ENCODE data around the gene DPYSL3.

DNA sequence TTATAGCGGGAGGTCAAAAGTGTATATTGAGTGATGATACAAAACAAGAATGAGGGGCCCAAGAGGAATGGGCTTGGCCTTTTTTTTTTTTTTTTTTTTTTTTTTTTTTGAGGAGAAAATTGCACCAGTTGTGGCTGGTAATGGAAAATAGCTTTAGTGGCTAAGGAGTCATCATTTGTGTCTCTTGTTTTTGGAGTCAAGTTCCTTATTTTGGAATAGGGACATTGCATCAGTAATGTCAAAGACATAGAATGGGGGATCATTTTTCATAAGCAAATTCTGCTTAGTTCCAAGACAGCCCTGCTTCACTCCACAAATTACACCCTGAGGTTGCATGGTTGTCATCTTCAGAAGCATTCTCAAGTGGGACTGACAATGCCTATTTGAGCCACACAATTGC lies 137.7 kb downstream of the DPYSL3 start:
- TF ChIP-seq, protein P1, sequence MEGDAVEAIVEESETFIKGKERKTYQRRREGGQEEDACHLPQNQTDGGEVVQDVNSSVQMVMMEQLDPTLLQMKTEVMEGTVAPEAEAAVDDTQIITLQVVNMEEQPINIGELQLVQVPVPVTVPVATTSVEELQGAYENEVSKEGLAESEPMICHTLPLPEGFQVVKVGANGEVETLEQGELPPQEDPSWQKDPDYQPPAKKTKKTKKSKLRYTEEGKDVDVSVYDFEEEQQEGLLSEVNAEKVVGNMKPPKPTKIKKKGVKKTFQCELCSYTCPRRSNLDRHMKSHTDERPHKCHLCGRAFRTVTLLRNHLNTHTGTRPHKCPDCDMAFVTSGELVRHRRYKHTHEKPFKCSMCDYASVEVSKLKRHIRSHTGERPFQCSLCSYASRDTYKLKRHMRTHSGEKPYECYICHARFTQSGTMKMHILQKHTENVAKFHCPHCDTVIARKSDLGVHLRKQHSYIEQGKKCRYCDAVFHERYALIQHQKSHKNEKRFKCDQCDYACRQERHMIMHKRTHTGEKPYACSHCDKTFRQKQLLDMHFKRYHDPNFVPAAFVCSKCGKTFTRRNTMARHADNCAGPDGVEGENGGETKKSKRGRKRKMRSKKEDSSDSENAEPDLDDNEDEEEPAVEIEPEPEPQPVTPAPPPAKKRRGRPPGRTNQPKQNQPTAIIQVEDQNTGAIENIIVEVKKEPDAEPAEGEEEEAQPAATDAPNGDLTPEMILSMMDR (IDR thresholded peaks at IDR 0.05): no peak
- TF ChIP-seq ZFX (IDR thresholded peaks at IDR 0.05; ENCODE audit: borderline replicate concordance): no peak
